HEK293 (cell line): ENCODE results near the gene ADORA2A.

ENCODE experiments used
- CTCF ChIA-PET: fragments of 350-600 bp; formaldehyde crosslinking; extraction: SDS; loops from one replicate; lab custom pipeline; 2021; ENCODE audit warnings: antibody characterized with exemption; lab: Yijun Ruan, JAX
- POLR2A ChIA-PET: fragments of 300-600 bp; formaldehyde crosslinking; extraction: SDS; loops from one replicate; lab custom pipeline; 2020; ENCODE audit warnings: antibody characterized with exemption, inconsistent platforms; lab: Yijun Ruan, JAX
- H3K27ac ChIP-seq: fragments of 200-500 bp; sonication (Bioruptor generic); 2 replicates; pipeline ENCODE4 v1.5.1; 2014; ENCODE audit warnings: low read depth, low read length, control low read depth, inconsistent platforms; ENCODE audit errors: extremely low read depth
- H3K36me3 ChIP-seq, 2 experiments: fragments of 200-500 bp in 1 of 2; sonication (Bioruptor generic) in 1 of 2; 1 replicate in 1 of 2; 2 replicates in 1 of 2; pipeline ENCODE4 v1.5.1; 2014 to 2017; ENCODE audit warnings: inconsistent platforms in 2 of 2, low read length in 2 of 2; ENCODE audit not compliant: control insufficient read depth in 2 of 2, insufficient read depth in 1 of 2
- H3K4me1 ChIP-seq: fragments of 200-500 bp; sonication (Bioruptor generic); 2 replicates; pipeline ENCODE4 v1.5.1; 2014; ENCODE audit warnings: mild to moderate bottlenecking, low read length, inconsistent platforms; ENCODE audit not compliant: control insufficient read depth, insufficient read depth
- H3K4me3 ChIP-seq: 2 replicates; pipeline ENCODE4 v1.5.1; 2011; ENCODE audit warnings: low read depth, mild to moderate bottlenecking, control low read depth, low read length, moderate library complexity
- H3K9me3 ChIP-seq: fragments of 200-500 bp; sonication (Bioruptor generic); 2 replicates; pipeline ENCODE4 v1.5.1; 2014; ENCODE audit warnings: low read depth, low read length, inconsistent platforms; ENCODE audit not compliant: control insufficient read depth, insufficient read depth
- EGR2 ChIP-seq: fragments of 450-650 bp; formaldehyde crosslinking; IDR thresholded peaks from 2 replicates; pipeline ENCODE4 v1.5.1; 2016; ENCODE audit warnings: low read depth, missing biosample characterization, missing genetic modification characterization
- HOXD13 ChIP-seq: sonication (generic); formaldehyde crosslinking; IDR thresholded peaks from 2 replicates; pipeline ENCODE4 v1.8.0; 2022; ENCODE audit warnings: missing genetic modification reagents, borderline replicate concordance
- KLF1 ChIP-seq: fragments of 450-650 bp; formaldehyde crosslinking; IDR thresholded peaks from 2 replicates; pipeline ENCODE4 v1.5.1; 2016; ENCODE audit warnings: missing biosample characterization, missing genetic modification characterization
- OVOL3 ChIP-seq: fragments of 450-650 bp; formaldehyde crosslinking; IDR thresholded peaks from 2 replicates; pipeline ENCODE4 v1.5.1; 2016; ENCODE audit warnings: missing biosample characterization, missing genetic modification characterization
- PRDM6 ChIP-seq: fragments of 450-650 bp; formaldehyde crosslinking; IDR thresholded peaks from 2 replicates; pipeline ENCODE4 v1.5.1; 2017; ENCODE audit warnings: missing biosample characterization, missing genetic modification characterization
- SCRT2 ChIP-seq: fragments of 450-650 bp; formaldehyde crosslinking; IDR thresholded peaks from 2 replicates; pipeline ENCODE4 v1.5.1; 2016; ENCODE audit warnings: missing biosample characterization, missing genetic modification characterization
- TRIM28 ChIP-seq: IDR thresholded peaks from 2 replicates; pipeline ENCODE4 v1.6.1; 2011; ENCODE audit warnings: low read length, control low read depth, borderline replicate concordance
- ZEB2 ChIP-seq: fragments of 450-650 bp; formaldehyde crosslinking; IDR thresholded peaks from 2 replicates; pipeline ENCODE4 v1.5.1; 2016; ENCODE audit warnings: missing biosample characterization, missing genetic modification characterization
- ZFP41 ChIP-seq: fragments of 450-650 bp; formaldehyde crosslinking; IDR thresholded peaks from 2 replicates; pipeline ENCODE4 v1.5.1; 2016; ENCODE audit warnings: missing biosample characterization, missing genetic modification characterization, borderline replicate concordance
- ZNF155 ChIP-seq: fragments of 450-650 bp; formaldehyde crosslinking; IDR thresholded peaks from 2 replicates; pipeline ENCODE4 v1.5.1; 2016; ENCODE audit warnings: missing biosample characterization, missing genetic modification characterization
- ZNF223 ChIP-seq: fragments of 450-650 bp; formaldehyde crosslinking; IDR thresholded peaks from 2 replicates; pipeline ENCODE4 v1.5.1; 2016; ENCODE audit warnings: missing biosample characterization, missing genetic modification characterization
- ZNF37A ChIP-seq: fragments of 450-650 bp; IDR thresholded peaks from 2 replicates; pipeline ENCODE4 v1.5.1; 2018; ENCODE audit warnings: missing biosample characterization, missing genetic modification characterization
- ZNF571 ChIP-seq: fragments of 450-650 bp; formaldehyde crosslinking; IDR thresholded peaks from 2 replicates; pipeline ENCODE4 v1.5.0; 2017; ENCODE audit warnings: missing biosample characterization, missing genetic modification characterization
- ZNF600 ChIP-seq: fragments of 450-650 bp; formaldehyde crosslinking; IDR thresholded peaks from 2 replicates; pipeline ENCODE4 v1.5.1; 2016; ENCODE audit warnings: missing biosample characterization, missing genetic modification characterization
- ZNF677 ChIP-seq: fragments of 450-650 bp; IDR thresholded peaks from 2 replicates; pipeline ENCODE4 v1.5.0; 2018; ENCODE audit warnings: missing biosample characterization, mild to moderate bottlenecking, missing genetic modification characterization, moderate library complexity
- ZNF704 ChIP-seq: fragments of 450-650 bp; formaldehyde crosslinking; IDR thresholded peaks from 2 replicates; pipeline ENCODE4 v1.5.1; 2016; ENCODE audit warnings: missing biosample characterization, missing genetic modification characterization
- ZNF776 ChIP-seq: fragments of 450-650 bp; formaldehyde crosslinking; IDR thresholded peaks from 2 replicates; pipeline ENCODE4 v1.5.0; 2017; ENCODE audit warnings: missing biosample characterization, missing genetic modification characterization, borderline replicate concordance
- ZNF785 ChIP-seq: fragments of 450-650 bp; formaldehyde crosslinking; IDR thresholded peaks from 2 replicates; pipeline ENCODE4 v1.5.1; 2016; ENCODE audit warnings: missing biosample characterization, missing genetic modification characterization
- TF ChIP-seq, protein P1 (sequence below): fragments of 450-650 bp; IDR thresholded peaks from 2 replicates; pipeline ENCODE4 v1.5.1; 2018; ENCODE audit warnings: missing biosample characterization, mild to moderate bottlenecking, missing genetic modification characterization
- TF ChIP-seq, protein P2 (sequence below): fragments of 450-650 bp; formaldehyde crosslinking; IDR thresholded peaks from 2 replicates; pipeline ENCODE4 v1.5.1; 2016; ENCODE audit warnings: missing biosample characterization, missing genetic modification characterization

Gene ADORA2A

GRCh38 chr22:24419475-24419850 is 7.9 kb upstream of the ADORA2A start:
- Histone ChIP-seq H3K4me3 (no peak overlapping the region), H3K36me3 (peaks cover 0 to 37% of the 10 kb centered on the region in 2 experiments; a peak in 1 of 3 replicates), H3K27ac (no peak overlapping the region), H3K9me3 (no peaks in the 10 kb centered on the region), H3K4me1 (no peaks in the 10 kb centered on the region)
- POLR2A ChIA-PET = no interaction called here
- CTCF ChIA-PET = interaction anchor here (1.8 to 8.0 kb wide), 2 partner anchors 84 to 107 kb away, joined by 5 to 99 read pairs; no protein-coding TSS in a partner anchor
- no peak for TF ChIP-seq ZNF571 (tag by site-specific recombination)
- TF ChIP-seq ZFP41 = no peak
- TF ChIP-seq ZNF785 = no peak
- no peak for TF ChIP-seq ZNF677
- no peak for TF ChIP-seq ZNF155 (tag by site-specific recombination)
- no peak for TF ChIP-seq ZNF37A (tag by site-specific recombination)
- TF ChIP-seq ZNF776 (tag by site-specific recombination) = no peak

DNA sequence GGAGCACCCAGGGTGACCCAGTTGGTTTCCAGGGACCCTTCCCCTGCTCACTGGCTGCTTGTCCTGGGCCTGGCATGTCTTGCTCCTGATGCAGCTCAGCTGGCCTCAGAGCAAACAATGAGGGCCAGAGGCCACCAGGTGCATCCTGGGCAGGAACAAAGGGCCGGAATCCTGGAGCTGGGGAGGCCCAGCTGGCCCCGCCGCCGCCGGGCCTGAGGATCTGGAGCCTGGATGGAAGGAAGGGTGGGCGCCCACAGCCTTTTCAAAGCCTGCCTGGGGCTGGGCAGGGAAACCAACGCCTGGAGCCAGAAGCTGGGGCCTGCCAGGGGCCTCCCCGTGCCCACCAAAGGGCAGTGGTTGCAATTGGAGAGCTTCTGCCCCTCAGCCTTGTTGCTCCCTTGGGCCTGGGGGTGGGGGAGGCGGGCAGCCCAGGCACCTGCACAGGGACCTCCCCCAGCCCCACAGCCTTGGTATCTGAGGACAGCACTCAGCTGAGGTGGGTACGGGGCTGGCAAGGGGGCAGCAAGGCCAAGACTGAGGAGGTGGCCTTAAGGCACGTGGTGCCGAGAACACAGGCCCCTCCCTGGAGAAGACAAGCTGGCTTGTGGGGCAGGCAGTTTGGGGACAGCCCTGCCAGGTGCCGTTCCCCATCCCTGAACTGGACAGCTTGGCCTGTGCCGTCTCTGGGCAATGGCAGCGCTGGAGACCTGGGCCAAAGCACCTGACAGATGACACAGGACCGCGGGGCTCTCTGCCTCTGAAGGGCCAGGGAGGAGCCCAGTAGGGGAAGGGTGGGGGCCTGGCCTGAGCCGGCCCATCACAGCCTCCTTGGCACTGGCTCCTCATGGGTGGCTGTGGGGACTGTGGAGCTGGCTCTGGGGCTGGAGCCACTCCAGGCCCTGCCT is 7.1 kb upstream of the ADORA2A start:
- H3K36me3 ChIP-seq = peaks cover 0 to 28% of the 10 kb centered on the region in 2 experiments; a peak in 1 of 3 replicates
- CTCF ChIA-PET = interaction anchor here (0.8 to 8.0 kb wide), 5 partner anchors 11 to 106 kb away, joined by 4 to 99 read pairs (median 9); no protein-coding TSS in a partner anchor
- no peaks in the 10 kb centered on the region for H3K4me1 ChIP-seq
- no peak for TF ChIP-seq SCRT2 (tag by site-specific recombination)
- no peak for TF ChIP-seq TRIM28
- no peak for TF ChIP-seq ZNF600
- no peak for TF ChIP-seq HOXD13 (CRISPR knock-in tag)
- no peak for TF ChIP-seq KLF1 (tag by site-specific recombination)
- TF ChIP-seq ZNF704 (tag by site-specific recombination) = no peak
- TF ChIP-seq, protein P1, sequence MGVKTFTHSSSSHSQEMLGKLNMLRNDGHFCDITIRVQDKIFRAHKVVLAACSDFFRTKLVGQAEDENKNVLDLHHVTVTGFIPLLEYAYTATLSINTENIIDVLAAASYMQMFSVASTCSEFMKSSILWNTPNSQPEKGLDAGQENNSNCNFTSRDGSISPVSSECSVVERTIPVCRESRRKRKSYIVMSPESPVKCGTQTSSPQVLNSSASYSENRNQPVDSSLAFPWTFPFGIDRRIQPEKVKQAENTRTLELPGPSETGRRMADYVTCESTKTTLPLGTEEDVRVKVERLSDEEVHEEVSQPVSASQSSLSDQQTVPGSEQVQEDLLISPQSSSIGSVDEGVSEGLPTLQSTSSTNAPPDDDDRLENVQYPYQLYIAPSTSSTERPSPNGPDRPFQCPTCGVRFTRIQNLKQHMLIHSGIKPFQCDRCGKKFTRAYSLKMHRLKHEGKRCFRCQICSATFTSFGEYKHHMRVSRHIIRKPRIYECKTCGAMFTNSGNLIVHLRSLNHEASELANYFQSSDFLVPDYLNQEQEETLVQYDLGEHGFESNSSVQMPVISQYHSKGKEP (tag by site-specific recombination) = no peak
- TF ChIP-seq ZNF223 (tag by site-specific recombination) = no peak
- no peak for TF ChIP-seq OVOL3
- no peak for TF ChIP-seq EGR2 (tag by site-specific recombination)
- no peak for TF ChIP-seq ZEB2 (tag by site-specific recombination)
- no peak for TF ChIP-seq PRDM6 (tag by site-specific recombination)
- TF ChIP-seq, protein P2, sequence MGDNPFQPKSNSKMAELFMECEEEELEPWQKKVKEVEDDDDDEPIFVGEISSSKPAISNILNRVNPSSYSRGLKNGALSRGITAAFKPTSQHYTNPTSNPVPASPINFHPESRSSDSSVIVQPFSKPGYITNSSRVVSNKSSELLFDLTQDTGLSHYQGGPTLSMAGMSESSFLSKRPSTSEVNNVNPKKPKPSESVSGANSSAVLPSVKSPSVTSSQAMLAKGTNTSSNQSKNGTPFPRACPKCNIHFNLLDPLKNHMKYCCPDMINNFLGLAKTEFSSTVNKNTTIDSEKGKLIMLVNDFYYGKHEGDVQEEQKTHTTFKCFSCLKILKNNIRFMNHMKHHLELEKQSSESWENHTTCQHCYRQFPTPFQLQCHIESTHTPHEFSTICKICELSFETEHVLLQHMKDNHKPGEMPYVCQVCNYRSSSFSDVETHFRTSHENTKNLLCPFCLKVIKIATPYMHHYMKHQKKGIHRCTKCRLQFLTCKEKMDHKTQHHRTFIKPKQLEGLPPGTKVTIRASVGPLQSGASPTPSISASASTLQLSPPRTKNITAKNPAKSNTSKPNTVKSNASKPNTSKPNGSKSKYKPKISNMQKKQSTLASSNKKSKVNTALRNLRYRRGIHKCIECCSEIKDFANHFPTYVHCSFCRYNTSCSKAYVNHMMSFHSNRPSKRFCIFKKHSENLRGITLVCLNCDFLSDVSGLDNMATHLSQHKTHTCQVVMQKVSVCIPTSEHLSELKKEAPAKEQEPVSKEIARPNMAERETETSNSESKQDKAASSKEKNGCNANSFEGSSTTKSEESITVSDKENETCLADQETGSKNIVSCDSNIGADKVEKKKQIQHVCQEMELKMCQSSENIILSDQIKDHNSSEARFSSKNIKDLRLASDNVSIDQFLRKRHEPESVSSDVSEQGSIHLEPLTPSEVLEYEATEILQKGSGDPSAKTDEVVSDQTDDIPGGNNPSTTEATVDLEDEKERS (tag by site-specific recombination) = no peak
- POLR2A ChIA-PET = no interaction called here
- no peak overlapping the region for H3K4me3 ChIP-seq
- H3K27ac ChIP-seq = no peak overlapping the region
- no peaks in the 10 kb centered on the region for H3K9me3 ChIP-seq
